HCT116 (cell line): ENCODE data around the gene OR4K2. TPM values are rescaled to one million over a fixed set of nuclear protein-coding genes. Genes with fewer than 3 reads are reported as not detected.
"Not testable (repeated sequence)": the region's sequence is repeated elsewhere in the genome, so short reads cannot be mapped to it uniquely, and the experiment has no call there.

Experiments used
- ATAC-seq: fragments of 200-7000 bp; cut with Tn5 transposase; 2 replicates; pipeline ENCODE4 v1.9.1; 2020; ENCODE audit warnings: mild to moderate bottlenecking, moderate library complexity
- BruUV-seq: library from RNA; stranded (reverse); fragments of 400-500 nt; replicated peaks from 2 replicates; lab custom pipeline; 2021; lab: Mats Ljungman, UMichigan
- CTCF ChIA-PET: fragments of 300-600 bp; sonication (Branson Sonifier 250); formaldehyde crosslinking; loops from one replicate; lab custom pipeline; 2021; ENCODE audit warnings: antibody characterized with exemption; lab: Charles Lee
- POLR2A ChIA-PET: fragments of 300-600, 350-600 bp; sonication (Branson Sonifier 250); formaldehyde crosslinking; loops from one replicate; lab custom pipeline; 2021; ENCODE audit warnings: antibody characterized with exemption; lab: Charles Lee
- RAD21 ChIA-PET, 2 experiments: fragments of 300-600 bp; sonication (Branson Sonifier 250); formaldehyde crosslinking; loops; one replicate each; lab custom pipeline; 2023; ENCODE audit warnings: low total read pairs in 2 of 2; ENCODE audit not compliant: uncharacterized antibody in 2 of 2, unreplicated experiment in 2 of 2, low non-redundant PET in 1 of 2; lab: Charles Lee
- DNase-seq: peaks from one replicate; pipeline ENCODE4 v3.0.0-alpha.2; 2010; ENCODE audit warnings: low read depth, low spot score
- H2AFZ ChIP-seq: fragments of 200-600 bp; shearing (Covaris generic), sonication (generic); 2 replicates; pipeline ENCODE4 v1.6.1; 2017; ENCODE audit warnings: low read depth, mixed run types, mixed read lengths, antibody characterized with exemption, low read length; ENCODE audit not compliant: poor library complexity, severe bottlenecking
- H3K27ac ChIP-seq: 2 replicates; pipeline ENCODE4 v1.5.1; 2012; ENCODE audit warnings: low read depth, low read length
- H3K27me3 ChIP-seq: fragments of 200-600 bp; sonication (generic); 2 replicates; pipeline ENCODE4 v1.6.1; 2016; ENCODE audit warnings: mixed run types, low read length, mixed read lengths; ENCODE audit not compliant: insufficient read depth
- H3K36me3 ChIP-seq, 2 experiments: fragments of 200-500 bp in 1 of 2; fragments of 200-600 bp in 1 of 2; sonication (Bioruptor generic) in 1 of 2; sonication (generic) in 1 of 2; 2 replicates each; pipeline versions ENCODE4 v1.5.1 to v1.6.1; 2014 to 2016; ENCODE audit warnings: low read length in 2 of 2, inconsistent platforms in 1 of 2, mixed read lengths in 1 of 2, mixed run types in 1 of 2; ENCODE audit not compliant: insufficient read depth in 2 of 2, control insufficient read depth in 1 of 2
- H3K4me1 ChIP-seq, 2 experiments: fragments of 200-600 bp in 1 of 2; sonication (generic) in 1 of 2; 2 replicates each; pipeline versions ENCODE4 v1.5.1 to v1.6.1; 2012 to 2017; ENCODE audit warnings: low read length in 2 of 2, inconsistent platforms in 1 of 2, mild to moderate bottlenecking in 1 of 2, mixed read lengths in 1 of 2, mixed run types in 1 of 2, moderate library complexity in 1 of 2; ENCODE audit not compliant: insufficient read depth in 2 of 2, control insufficient read depth in 1 of 2
- H3K4me2 ChIP-seq: fragments of 200-600 bp; sonication (generic); 2 replicates; pipeline ENCODE4 v1.6.1; 2017; ENCODE audit warnings: mixed run types, low read length, mixed read lengths
- H3K4me3 ChIP-seq, 2 experiments: fragments of 200-600 bp in 1 of 2; sonication (generic) in 1 of 2; replicated peaks in 1 of 2; 2 replicates each; pipeline ENCODE4 v1.5.1; 2011 to 2016; ENCODE audit warnings: low read length in 2 of 2, control low read depth in 1 of 2, low read depth in 1 of 2, mild to moderate bottlenecking in 1 of 2, mixed read lengths in 1 of 2, mixed run types in 1 of 2
- H3K79me2 ChIP-seq: fragments of 200-600 bp; sonication (generic); 2 replicates; pipeline ENCODE4 v1.6.1; 2017; ENCODE audit warnings: mild to moderate bottlenecking, mixed run types, low read length, moderate library complexity, mixed read lengths; ENCODE audit not compliant: insufficient read depth
- H3K9ac ChIP-seq: fragments of 200-600 bp; sonication (generic); 2 replicates; pipeline ENCODE4 v1.6.1; 2016; ENCODE audit warnings: low read length, mixed read lengths
- H3K9me2 ChIP-seq: fragments of 200-600 bp; sonication (generic), shearing (Covaris generic); 2 replicates; pipeline ENCODE4 v1.6.1; 2017; ENCODE audit warnings: mixed run types, mild to moderate bottlenecking, moderate library complexity; ENCODE audit not compliant: insufficient read depth
- H3K9me3 ChIP-seq, 2 experiments: fragments of 200-500 bp in 1 of 2; fragments of 200-600 bp in 1 of 2; sonication (Bioruptor generic) in 1 of 2; sonication (generic) in 1 of 2; 2 replicates each; pipeline ENCODE4 v1.6.1; 2014 to 2017; ENCODE audit warnings: low read length in 2 of 2, mixed read lengths in 2 of 2, inconsistent platforms in 1 of 2, low read depth in 1 of 2, mild to moderate bottlenecking in 1 of 2, mixed run types in 1 of 2, moderate library complexity in 1 of 2; ENCODE audit not compliant: control insufficient read depth in 1 of 2, insufficient read depth in 1 of 2
- H4K20me1 ChIP-seq: fragments of 200-600 bp; sonication (generic), shearing (Covaris generic); 2 replicates; pipeline ENCODE4 v1.6.1; 2017; ENCODE audit warnings: mixed run types, mild to moderate bottlenecking, moderate library complexity; ENCODE audit not compliant: insufficient read depth
- CBX3 ChIP-seq: IDR thresholded peaks from 2 replicates; pipeline ENCODE4 v1.6.1; 2012; ENCODE audit warnings: low read depth
- CEBPB ChIP-seq: IDR thresholded peaks from 2 replicates; pipeline ENCODE4 v1.6.1; 2012; ENCODE audit warnings: low read depth
- EZH2phosphoT487 ChIP-seq: fragments of 200-600 bp; IDR thresholded peaks from 2 replicates; pipeline ENCODE4 v1.6.1; 2018; ENCODE audit warnings: antibody characterized with exemption, borderline replicate concordance
- JUND ChIP-seq: IDR thresholded peaks from 2 replicates; pipeline ENCODE4 v1.6.1; 2012
- POLR2AphosphoS5 ChIP-seq: IDR thresholded peaks from 2 replicates; pipeline ENCODE4 v1.6.1; 2011; ENCODE audit warnings: mild to moderate bottlenecking, low read depth, low read length, moderate library complexity
- intact Hi-C: fragments of 100-400 bp; cut with micrococcal nuclease; formaldehyde crosslinking; loops from 2 replicates; pipeline ENCODE4 v1.10.0; 2022
- total RNA-seq: library from RNA; stranded (reverse); gene quantifications from one replicate; pipeline ENCODE4 v1.2.1, GENCODE V29; 2021; ENCODE audit not compliant: unreplicated experiment

The OR4K2 gene
- total RNA-seq, 1 experiment from 2014 or later = not detected

GRCh38 chr14:19838433-19838832, 36.5 kb upstream of the OR4K2 start:
- H3K79me2 ChIP-seq = no peaks in the 10 kb centered on the region
- no peaks in the 10 kb centered on the region for H4K20me1 ChIP-seq
- H3K9me2 ChIP-seq = no peaks in the 10 kb centered on the region
- RAD21 ChIA-PET = no interaction called here
- no peak overlapping the region for H3K9ac ChIP-seq
- ATAC-seq (no peak), DNase-seq (no peak)
- intact Hi-C loops = no loop called here
- H2AFZ ChIP-seq = no peak overlapping the region
- H3K36me3 ChIP-seq = no peaks in the 10 kb centered on the region
- no peak overlapping the region for H3K4me2 ChIP-seq
- no peak for TF ChIP-seq CEBPB
- H3K9me3 ChIP-seq = peaks cover 15 to 42% of the 10 kb centered on the region in 2 experiments; a peak in 2 of 4 replicates
- BruUV-seq = no TSS peak
- no peaks in the 10 kb centered on the region for H3K4me1 ChIP-seq
- CTCF ChIA-PET = no interaction called here
- H3K27ac ChIP-seq = no peak overlapping the region
- H3K27me3 ChIP-seq = no peaks in the 10 kb centered on the region
- no peak overlapping the region for H3K4me3 ChIP-seq
- POLR2A ChIA-PET = no interaction called here

GRCh38 chr14:19851365-19851764, 23.6 kb upstream of the OR4K2 start:
- no TSS peak for BruUV-seq
- RAD21 ChIA-PET = no interaction called here
- Histone ChIP-seq H3K27me3 (no peaks in the 10 kb centered on the region), H3K9me2 (no peaks in the 10 kb centered on the region), H3K79me2 (no peaks in the 10 kb centered on the region), H3K9ac (no peak overlapping the region), H3K36me3 (no peaks in the 10 kb centered on the region), H3K4me3 (no peak overlapping the region), H3K9me3 (peaks cover 8 to 22% of the 10 kb centered on the region in 2 experiments; a peak in 2 of 4 replicates), H3K4me1 (no peaks in the 10 kb centered on the region), H2AFZ (no peak overlapping the region), H3K27ac (no peak overlapping the region), H3K4me2 (no peak overlapping the region), H4K20me1 (no peaks in the 10 kb centered on the region)
- intact Hi-C loops = no loop called here
- CTCF ChIA-PET = no interaction called here
- DNase-seq (no peak), ATAC-seq (no peak)
- POLR2A ChIA-PET = no interaction called here
- TF ChIP-seq CBX3 = no peak
- no peak for TF ChIP-seq JUND
- TF ChIP-seq POLR2AphosphoS5 = no peak
- TF ChIP-seq EZH2phosphoT487 = no peak

- H3K9ac ChIP-seq, ATAC-seq, H3K27ac ChIP-seq, intact Hi-C loops, H3K27me3 ChIP-seq, BruUV-seq, H3K9me2 ChIP-seq, H3K36me3 ChIP-seq, H2AFZ ChIP-seq, H3K4me2 ChIP-seq, H3K4me3 ChIP-seq, H3K4me1 ChIP-seq, H3K79me2 ChIP-seq, H4K20me1 ChIP-seq, POLR2A ChIA-PET, CTCF ChIA-PET, RAD21 ChIA-PET, DNase-seq: not testable (repeated sequence)
- peaks cover 30% of the 10 kb centered on the region in 2 experiments; a peak in 3 of 4 replicates for H3K9me3 ChIP-seq
Observed at GRCh38 chr14:19866061-19866669, 8.8 kb upstream of the OR4K2 start.
